B cell (primary cell): ENCODE results near the gene POLR2J. TPM values are rescaled to one million over a fixed set of nuclear protein-coding genes. Genes with fewer than 3 reads are reported as not detected.

ENCODE experiments used
- ATAC-seq: fragments of 200-7000 bp; cut with Tn5 transposase; one replicate; pipeline ENCODE4 v1.10.0; 2021; ENCODE audit warnings: low read depth, mild to moderate bottlenecking, moderate number of reproducible peaks, moderate library complexity
- CTCF ChIA-PET: fragments of 350-600 bp; sonication (Branson Sonifier 250); formaldehyde crosslinking; loops from one replicate; lab custom pipeline; 2021; ENCODE audit warnings: antibody characterized with exemption, inconsistent platforms; lab: Charles Lee
- POLR2A ChIA-PET: fragments of 350-600 bp; sonication (Branson Sonifier 250); formaldehyde crosslinking; loops from one replicate; lab custom pipeline; 2021; ENCODE audit warnings: antibody characterized with exemption; lab: Charles Lee
- DNase-seq: peaks from one replicate; pipeline ENCODE4 v3.0.0; 2013
- H2AFZ ChIP-seq: 2 replicates; pipeline ENCODE4 v1.6.1; 2012; ENCODE audit warnings: mild to moderate bottlenecking, low read depth, low read length; ENCODE audit not compliant: insufficient read depth, poor library complexity, severe bottlenecking
- H3K27ac ChIP-seq, 2 donors: 1 replicate in 1 of 2; 2 replicates in 1 of 2; pipeline ENCODE4 v1.5.1; 2012 to 2013; ENCODE audit warnings: low read length in 2 of 2, mild to moderate bottlenecking in 2 of 2, moderate library complexity in 1 of 2
- H3K27me3 ChIP-seq, 4 experiments: fragments of 200-600 bp in 1 of 4; sonication (generic) in 1 of 4; replicated peaks in 1 of 4; 1 replicate in 2 of 4; 2 replicates in 2 of 4; pipeline versions ENCODE4 v1.6.1 to v1.7.0; 2013 to 2016; ENCODE audit warnings: low read length in 3 of 4, mild to moderate bottlenecking in 2 of 4, mixed read lengths in 1 of 4, moderate library complexity in 1 of 4; ENCODE audit not compliant: insufficient read depth in 4 of 4, control insufficient read depth in 3 of 4; ENCODE audit errors: control extremely low read depth in 1 of 4
- H3K36me3 ChIP-seq, 2 experiments: replicated peaks in 1 of 2; 1 replicate in 1 of 2; 2 replicates in 1 of 2; pipeline versions ENCODE4 v1.6.1 to v1.7.1; 2013; ENCODE audit warnings: low read length in 1 of 2; ENCODE audit not compliant: insufficient read depth in 2 of 2, control insufficient read depth in 1 of 2; ENCODE audit errors: control extremely low read depth in 1 of 2, extremely low read depth in 1 of 2
- H3K4me1 ChIP-seq, 2 donors: fragments of 200-600 bp in 1 of 2; sonication (generic) in 1 of 2; 1 replicate in 1 of 2; 2 replicates in 1 of 2; pipeline versions ENCODE4 v1.5.1 to v1.6.1; 2013 to 2017; ENCODE audit warnings: low read length in 2 of 2; ENCODE audit not compliant: control insufficient read depth in 2 of 2, insufficient read depth in 2 of 2
- H3K4me2 ChIP-seq: replicated peaks from 2 replicates; pipeline ENCODE3; 2012; ENCODE audit warnings: mild to moderate bottlenecking, low read depth, low read length; ENCODE audit not compliant: poor library complexity, severe bottlenecking
- H3K4me3 ChIP-seq, 5 experiments: fragments of 200-600 bp in 1 of 5; sonication (generic) in 1 of 5; 1 replicate in 3 of 5; 2 replicates in 2 of 5; pipeline versions ENCODE4 v1.5.1 to v1.7.0; 2011 to 2016; ENCODE audit warnings: low read length in 4 of 5, mild to moderate bottlenecking in 4 of 5, low read depth in 2 of 5, control low read depth in 1 of 5, moderate library complexity in 1 of 5; ENCODE audit not compliant: insufficient read depth in 1 of 5; ENCODE audit errors: control extremely low read depth in 1 of 5, extremely low read depth in 1 of 5
- H3K79me2 ChIP-seq: fragments of 200-600 bp; sonication (generic); one replicate; pipeline ENCODE4 v1.6.0; 2016; ENCODE audit warnings: low read length; ENCODE audit not compliant: control insufficient read depth, insufficient read depth
- H3K9ac ChIP-seq: fragments of 200-600 bp; sonication (generic); 2 replicates; pipeline ENCODE4 v1.6.1; 2017; ENCODE audit warnings: mild to moderate bottlenecking, low read length, moderate library complexity
- H3K9me3 ChIP-seq, 3 donors: one replicate each; pipeline versions ENCODE4 v1.6.1 to v1.7.1; 2013; ENCODE audit warnings: low read length in 2 of 3; ENCODE audit not compliant: control insufficient read depth in 2 of 3, insufficient read depth in 1 of 3; ENCODE audit errors: control extremely low read depth in 1 of 3
- H4K20me1 ChIP-seq: 2 replicates; pipeline ENCODE4 v1.6.0; 2012; ENCODE audit warnings: mild to moderate bottlenecking, low read length; ENCODE audit not compliant: insufficient read depth, control insufficient read depth, poor library complexity, severe bottlenecking
- H3K27ac Mint-ChIP-seq: one replicate; pipeline ENCODE4 v1.8.0; 2021; ENCODE audit warnings: mixed read lengths
- H3K27me3 Mint-ChIP-seq: one replicate; pipeline ENCODE4 v1.8.0; 2021; ENCODE audit warnings: mixed read lengths
- H3K4me1 Mint-ChIP-seq: one replicate; pipeline ENCODE4 v1.8.0; 2021; ENCODE audit warnings: mixed read lengths
- H3K4me3 Mint-ChIP-seq: one replicate; pipeline ENCODE4 v1.8.0; 2021; ENCODE audit warnings: mixed read lengths
- H3K9me3 Mint-ChIP-seq: one replicate; pipeline ENCODE4 v1.8.0; 2022; ENCODE audit warnings: mixed read lengths; ENCODE audit not compliant: insufficient read depth
- EZH2 ChIP-seq: IDR thresholded peaks from 2 replicates; pipeline ENCODE4 v1.6.1; 2012; ENCODE audit warnings: borderline replicate concordance, low read depth, mild to moderate bottlenecking, moderate library complexity, low read length; ENCODE audit not compliant: insufficient read depth, poor library complexity, severe bottlenecking
- WGBS: methylation state at CpG from one replicate; pipeline ENCODE4 v1.1.5; 2013; ENCODE audit warnings: missing lambda C conversion rate; ENCODE audit not compliant: insufficient coverage; 5-methylcytosine and 5-hydroxymethylcytosine counted together
- intact Hi-C: fragments of 100-400 bp; cut with micrococcal nuclease; formaldehyde crosslinking; loops from one replicate; pipeline ENCODE4 v1.10.0; 2022
- polyA plus RNA-seq: library from polyadenylated mRNA; depleted of rRNA; stranded (reverse); fragments of >200 nt; gene quantifications from 2 replicates; pipeline ENCODE4 v1.2.3, GENCODE V29; 2012
- total RNA-seq, 2 donors: library from RNA; stranded (reverse); fragments of 120-200 nt in 1 of 2; gene quantifications; 1 replicate in 1 of 2; 2 replicates in 1 of 2; pipeline versions ENCODE4 v1.2.3 to v1.2.4, GENCODE V29; 2013 to 2022
- TF ChIP-seq, protein P1 (sequence below): fragments of 200-600 bp; IDR thresholded peaks from one replicate; pipeline ENCODE4 v1.8.0; 2022; ENCODE audit warnings: antibody characterized with exemption, mild to moderate bottlenecking

The POLR2J gene
- total and polyA plus RNA-seq, 2 donors (not counting 1 experiment from before 2014, with no cell fraction given), result 34.0 to 83.0 TPM

DNA sequence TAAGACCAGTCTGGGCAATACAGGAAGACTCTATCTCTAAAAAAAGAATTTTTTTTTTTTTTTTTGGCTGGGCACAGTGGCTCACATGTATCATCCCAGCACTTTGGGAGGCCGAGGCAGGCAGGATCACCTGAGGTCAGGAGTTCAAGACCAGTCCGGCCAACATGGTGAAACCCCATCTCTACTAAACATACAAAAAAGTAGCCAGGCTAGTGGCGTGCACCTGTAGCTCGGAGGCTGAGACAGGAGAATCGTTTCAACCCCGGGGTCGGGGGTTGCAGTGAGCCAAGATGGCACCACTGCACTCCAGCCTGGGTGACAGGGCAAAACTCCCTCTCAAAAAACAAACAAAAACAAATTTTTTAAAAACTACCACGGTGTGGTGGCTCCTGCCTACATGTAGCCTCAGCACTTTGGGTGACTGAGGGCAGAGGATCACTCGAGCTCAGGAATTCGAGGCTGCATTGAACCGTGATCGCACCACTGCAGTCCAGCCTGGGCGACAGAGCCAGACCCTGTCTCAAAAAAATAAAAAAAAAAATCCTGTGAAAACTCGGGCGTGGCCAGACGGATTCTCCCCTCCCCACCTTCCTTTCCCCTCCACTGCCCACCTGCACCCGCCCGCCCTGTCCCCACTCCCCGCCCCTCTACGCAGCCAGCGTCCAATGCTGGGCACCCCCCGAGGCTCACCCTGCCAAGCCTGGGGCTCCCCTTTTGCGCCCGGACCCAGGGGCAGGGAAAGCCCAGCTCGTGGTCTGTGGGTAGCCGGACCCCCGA lies 46.1 kb downstream of the POLR2J start:
- peaks cover 69% of the 10 kb centered on the region for H3K4me1 Mint-ChIP-seq
- 26% methylated on average over 24 of the region's 27 CpGs for WGBS

More for the DNA sequence above, 46.1 kb downstream of the POLR2J start:
- intact Hi-C loops, result loop anchor here (1.0 kb wide), 4 partner anchors 7 to 36 kb away; partner anchors contain the start of gene PRKRIP1
- Mint-ChIP-seq H3K27me3 (no peaks in the 10 kb centered on the region), H3K9me3 (no peaks in the 10 kb centered on the region), H3K27ac (peak overlapping the region; percentile 96), H3K4me3 (peak overlapping the region; percentile 84)
- Histone ChIP-seq H3K4me1 (peaks cover 74 to 82% of the 10 kb centered on the region in 2 donors), H3K9ac (peak overlapping the region; percentile 95), H3K36me3 (peaks cover 2 to 20% of the 10 kb centered on the region in 2 experiments), H4K20me1 (no peaks in the 10 kb centered on the region), H3K4me2 (peak overlapping the region; percentile 95), H3K27me3 (no peaks in the 10 kb centered on the region), H3K4me3 (peak overlapping the region in 4 of 5 experiments; percentile 69 to 97 (median 95)), H2AFZ (no peak overlapping the region), H3K9me3 (no peaks in the 10 kb centered on the region), H3K79me2 (peaks cover 61% of the 10 kb centered on the region), H3K27ac (peak overlapping the region; percentile 98 to 100)
- TF ChIP-seq, protein P1, sequence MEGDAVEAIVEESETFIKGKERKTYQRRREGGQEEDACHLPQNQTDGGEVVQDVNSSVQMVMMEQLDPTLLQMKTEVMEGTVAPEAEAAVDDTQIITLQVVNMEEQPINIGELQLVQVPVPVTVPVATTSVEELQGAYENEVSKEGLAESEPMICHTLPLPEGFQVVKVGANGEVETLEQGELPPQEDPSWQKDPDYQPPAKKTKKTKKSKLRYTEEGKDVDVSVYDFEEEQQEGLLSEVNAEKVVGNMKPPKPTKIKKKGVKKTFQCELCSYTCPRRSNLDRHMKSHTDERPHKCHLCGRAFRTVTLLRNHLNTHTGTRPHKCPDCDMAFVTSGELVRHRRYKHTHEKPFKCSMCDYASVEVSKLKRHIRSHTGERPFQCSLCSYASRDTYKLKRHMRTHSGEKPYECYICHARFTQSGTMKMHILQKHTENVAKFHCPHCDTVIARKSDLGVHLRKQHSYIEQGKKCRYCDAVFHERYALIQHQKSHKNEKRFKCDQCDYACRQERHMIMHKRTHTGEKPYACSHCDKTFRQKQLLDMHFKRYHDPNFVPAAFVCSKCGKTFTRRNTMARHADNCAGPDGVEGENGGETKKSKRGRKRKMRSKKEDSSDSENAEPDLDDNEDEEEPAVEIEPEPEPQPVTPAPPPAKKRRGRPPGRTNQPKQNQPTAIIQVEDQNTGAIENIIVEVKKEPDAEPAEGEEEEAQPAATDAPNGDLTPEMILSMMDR, result no peak
- TF ChIP-seq EZH2, result no peak
- ATAC-seq (peak; percentile 58), DNase-seq (peak; percentile 87)
- POLR2A ChIA-PET, result interaction anchor here (0.7 to 13.6 kb wide), 7 partner anchors 8 to 126 kb away, joined by 3 to 223 read pairs (median 6); no protein-coding TSS in a partner anchor
- CTCF ChIA-PET, result interaction anchor here (0.5 to 46.3 kb wide), 8 partner anchors 9 to 239 kb away, joined by 3 to 1182 read pairs (median 4); no protein-coding TSS in a partner anchor
